Peyer's patch (tissue), 4 donors: ENCODE measurements around the gene AWAT1.

Experiments
- POLR2A ChIP-seq, 2 donors: fragments of 450-650 bp; IDR thresholded peaks; one replicate each; pipeline ENCODE4 v1.5.1; 2017; ENCODE audit warnings: antibody characterized with exemption in 2 of 2, mild to moderate bottlenecking in 2 of 2, moderate library complexity in 2 of 2
- TF ChIP-seq, protein P1 (sequence below), 6 experiments: fragments of 450-650 bp in 4 of 6; fragments of 200-600 bp in 2 of 6; sonication (generic) in 1 of 6; IDR thresholded peaks; one replicate each; pipeline ENCODE4 v1.5.1; 2017 to 2019; ENCODE audit warnings: antibody characterized with exemption in 6 of 6, mild to moderate bottlenecking in 3 of 6, moderate library complexity in 1 of 6

DNA sequence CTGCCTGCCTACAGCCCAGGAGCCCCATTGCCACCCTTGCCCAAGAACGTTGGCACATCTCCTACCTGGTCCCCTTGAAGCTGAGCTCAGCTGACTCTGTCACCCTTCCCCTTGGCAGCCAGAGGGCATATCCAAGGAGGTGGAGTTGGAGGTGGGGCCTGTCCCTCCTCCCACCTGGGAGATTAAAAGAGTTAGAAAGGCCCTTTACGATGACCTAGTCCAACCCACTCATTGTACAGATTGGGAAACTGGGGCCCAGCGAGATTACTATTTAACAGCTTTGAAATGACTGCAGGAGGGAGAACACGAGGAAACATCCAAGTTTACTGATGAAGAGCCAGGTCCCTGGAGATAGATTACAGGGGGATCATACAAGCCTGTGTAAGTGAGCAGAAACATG, 25.6 kb downstream of the AWAT1 start, which contains the start of gene P2RY4:
- TF ChIP-seq, protein P1, sequence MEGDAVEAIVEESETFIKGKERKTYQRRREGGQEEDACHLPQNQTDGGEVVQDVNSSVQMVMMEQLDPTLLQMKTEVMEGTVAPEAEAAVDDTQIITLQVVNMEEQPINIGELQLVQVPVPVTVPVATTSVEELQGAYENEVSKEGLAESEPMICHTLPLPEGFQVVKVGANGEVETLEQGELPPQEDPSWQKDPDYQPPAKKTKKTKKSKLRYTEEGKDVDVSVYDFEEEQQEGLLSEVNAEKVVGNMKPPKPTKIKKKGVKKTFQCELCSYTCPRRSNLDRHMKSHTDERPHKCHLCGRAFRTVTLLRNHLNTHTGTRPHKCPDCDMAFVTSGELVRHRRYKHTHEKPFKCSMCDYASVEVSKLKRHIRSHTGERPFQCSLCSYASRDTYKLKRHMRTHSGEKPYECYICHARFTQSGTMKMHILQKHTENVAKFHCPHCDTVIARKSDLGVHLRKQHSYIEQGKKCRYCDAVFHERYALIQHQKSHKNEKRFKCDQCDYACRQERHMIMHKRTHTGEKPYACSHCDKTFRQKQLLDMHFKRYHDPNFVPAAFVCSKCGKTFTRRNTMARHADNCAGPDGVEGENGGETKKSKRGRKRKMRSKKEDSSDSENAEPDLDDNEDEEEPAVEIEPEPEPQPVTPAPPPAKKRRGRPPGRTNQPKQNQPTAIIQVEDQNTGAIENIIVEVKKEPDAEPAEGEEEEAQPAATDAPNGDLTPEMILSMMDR (IDR thresholded peaks at IDR 0.05): no peak
- TF ChIP-seq POLR2A (IDR thresholded peaks at IDR 0.05): no peak
